GM23338 (cell line): ENCODE data around the gene CACNB3.

Source experiments
- CREB1 ChIP-seq: fragments of 250-450 bp; sonication (Bioruptor Pico); IDR thresholded peaks from 2 replicates; pipeline ENCODE4 v1.5.0; 2020; ENCODE audit warnings: low read depth, mild to moderate bottlenecking, moderate library complexity
- EZH2 ChIP-seq: fragments of 200-600 bp; sonication (generic); IDR thresholded peaks from one replicate; pipeline ENCODE4 v1.8.0; 2017; ENCODE audit warnings: antibody characterized with exemption, mild to moderate bottlenecking, low read depth; ENCODE audit not compliant: unreplicated experiment
- EZH2phosphoT487 ChIP-seq: fragments of 200-600 bp; sonication (generic); IDR thresholded peaks from one replicate; pipeline ENCODE4 v1.8.1; 2018; ENCODE audit warnings: antibody characterized with exemption; ENCODE audit not compliant: unreplicated experiment
- JUNB ChIP-seq: IDR thresholded peaks from one replicate; pipeline ENCODE4 v1.6.1; 2016; ENCODE audit warnings: antibody characterized with exemption; ENCODE audit not compliant: unreplicated experiment
- POLR2AphosphoS5 ChIP-seq: IDR thresholded peaks from 2 replicates; pipeline ENCODE4 v1.6.1; 2016; ENCODE audit warnings: antibody characterized with exemption, low read depth
- ZNF331 ChIP-seq: fragments of 250-450 bp; sonication (Bioruptor Pico); IDR thresholded peaks from 2 replicates; pipeline ENCODE4 v1.5.0; 2020; ENCODE audit warnings: low read depth, mild to moderate bottlenecking, moderate library complexity
- TF ChIP-seq, protein P1 (sequence below), 2 experiments: fragments of 200-600 bp in 1 of 2; sonication (generic) in 1 of 2; conservative IDR thresholded peaks; 2 replicates each; pipeline versions ENCODE4 v1.5.1 to v1.6.1; 2016 to 2017; ENCODE audit warnings: antibody characterized with exemption in 2 of 2, low read depth in 2 of 2, mild to moderate bottlenecking in 2 of 2, moderate library complexity in 1 of 2
- TF ChIP-seq, protein P2 (sequence below): IDR thresholded peaks from one replicate; pipeline ENCODE4 v1.6.1; 2018; ENCODE audit warnings: antibody characterized with exemption; ENCODE audit not compliant: unreplicated experiment
- TF ChIP-seq, protein P3 (sequence below): IDR thresholded peaks from 2 replicates; pipeline ENCODE4 v1.6.1; 2016; ENCODE audit warnings: antibody characterized with exemption

DNA sequence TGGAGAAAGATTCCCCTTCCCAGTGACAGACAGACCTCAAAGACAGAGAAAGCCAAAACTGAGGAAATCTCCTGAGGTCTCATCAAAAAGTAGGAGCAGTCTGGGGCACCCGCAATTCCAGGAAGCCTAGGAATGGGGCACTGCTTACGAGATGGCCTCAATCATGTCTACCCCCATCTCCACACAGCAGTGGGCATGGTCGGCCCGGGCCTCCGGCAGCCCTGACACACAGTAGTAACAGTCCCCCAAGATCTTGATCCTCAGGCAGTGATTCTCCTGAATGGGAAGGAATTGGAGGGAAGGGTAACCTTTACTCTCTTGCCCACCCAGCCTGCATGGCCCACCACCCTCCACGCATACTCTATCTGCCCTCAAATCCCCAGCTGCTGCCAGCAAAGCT is 41.3 kb upstream of the CACNB3 start:
- TF ChIP-seq, protein P1, sequence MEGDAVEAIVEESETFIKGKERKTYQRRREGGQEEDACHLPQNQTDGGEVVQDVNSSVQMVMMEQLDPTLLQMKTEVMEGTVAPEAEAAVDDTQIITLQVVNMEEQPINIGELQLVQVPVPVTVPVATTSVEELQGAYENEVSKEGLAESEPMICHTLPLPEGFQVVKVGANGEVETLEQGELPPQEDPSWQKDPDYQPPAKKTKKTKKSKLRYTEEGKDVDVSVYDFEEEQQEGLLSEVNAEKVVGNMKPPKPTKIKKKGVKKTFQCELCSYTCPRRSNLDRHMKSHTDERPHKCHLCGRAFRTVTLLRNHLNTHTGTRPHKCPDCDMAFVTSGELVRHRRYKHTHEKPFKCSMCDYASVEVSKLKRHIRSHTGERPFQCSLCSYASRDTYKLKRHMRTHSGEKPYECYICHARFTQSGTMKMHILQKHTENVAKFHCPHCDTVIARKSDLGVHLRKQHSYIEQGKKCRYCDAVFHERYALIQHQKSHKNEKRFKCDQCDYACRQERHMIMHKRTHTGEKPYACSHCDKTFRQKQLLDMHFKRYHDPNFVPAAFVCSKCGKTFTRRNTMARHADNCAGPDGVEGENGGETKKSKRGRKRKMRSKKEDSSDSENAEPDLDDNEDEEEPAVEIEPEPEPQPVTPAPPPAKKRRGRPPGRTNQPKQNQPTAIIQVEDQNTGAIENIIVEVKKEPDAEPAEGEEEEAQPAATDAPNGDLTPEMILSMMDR (conservative IDR thresholded peaks at IDR 0.05; ENCODE audit: low read depth in 2 of 2): no peak
- TF ChIP-seq CREB1 (CRISPR knock-in tag) (no peak), EZH2 (no peak), JUNB (no peak), POLR2AphosphoS5 (no peak), EZH2phosphoT487 (no peak), ZNF331 (CRISPR knock-in tag) (no peak)
- TF ChIP-seq, protein P2, sequence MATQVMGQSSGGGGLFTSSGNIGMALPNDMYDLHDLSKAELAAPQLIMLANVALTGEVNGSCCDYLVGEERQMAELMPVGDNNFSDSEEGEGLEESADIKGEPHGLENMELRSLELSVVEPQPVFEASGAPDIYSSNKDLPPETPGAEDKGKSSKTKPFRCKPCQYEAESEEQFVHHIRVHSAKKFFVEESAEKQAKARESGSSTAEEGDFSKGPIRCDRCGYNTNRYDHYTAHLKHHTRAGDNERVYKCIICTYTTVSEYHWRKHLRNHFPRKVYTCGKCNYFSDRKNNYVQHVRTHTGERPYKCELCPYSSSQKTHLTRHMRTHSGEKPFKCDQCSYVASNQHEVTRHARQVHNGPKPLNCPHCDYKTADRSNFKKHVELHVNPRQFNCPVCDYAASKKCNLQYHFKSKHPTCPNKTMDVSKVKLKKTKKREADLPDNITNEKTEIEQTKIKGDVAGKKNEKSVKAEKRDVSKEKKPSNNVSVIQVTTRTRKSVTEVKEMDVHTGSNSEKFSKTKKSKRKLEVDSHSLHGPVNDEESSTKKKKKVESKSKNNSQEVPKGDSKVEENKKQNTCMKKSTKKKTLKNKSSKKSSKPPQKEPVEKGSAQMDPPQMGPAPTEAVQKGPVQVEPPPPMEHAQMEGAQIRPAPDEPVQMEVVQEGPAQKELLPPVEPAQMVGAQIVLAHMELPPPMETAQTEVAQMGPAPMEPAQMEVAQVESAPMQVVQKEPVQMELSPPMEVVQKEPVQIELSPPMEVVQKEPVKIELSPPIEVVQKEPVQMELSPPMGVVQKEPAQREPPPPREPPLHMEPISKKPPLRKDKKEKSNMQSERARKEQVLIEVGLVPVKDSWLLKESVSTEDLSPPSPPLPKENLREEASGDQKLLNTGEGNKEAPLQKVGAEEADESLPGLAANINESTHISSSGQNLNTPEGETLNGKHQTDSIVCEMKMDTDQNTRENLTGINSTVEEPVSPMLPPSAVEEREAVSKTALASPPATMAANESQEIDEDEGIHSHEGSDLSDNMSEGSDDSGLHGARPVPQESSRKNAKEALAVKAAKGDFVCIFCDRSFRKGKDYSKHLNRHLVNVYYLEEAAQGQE: no peak
- TF ChIP-seq, protein P3, sequence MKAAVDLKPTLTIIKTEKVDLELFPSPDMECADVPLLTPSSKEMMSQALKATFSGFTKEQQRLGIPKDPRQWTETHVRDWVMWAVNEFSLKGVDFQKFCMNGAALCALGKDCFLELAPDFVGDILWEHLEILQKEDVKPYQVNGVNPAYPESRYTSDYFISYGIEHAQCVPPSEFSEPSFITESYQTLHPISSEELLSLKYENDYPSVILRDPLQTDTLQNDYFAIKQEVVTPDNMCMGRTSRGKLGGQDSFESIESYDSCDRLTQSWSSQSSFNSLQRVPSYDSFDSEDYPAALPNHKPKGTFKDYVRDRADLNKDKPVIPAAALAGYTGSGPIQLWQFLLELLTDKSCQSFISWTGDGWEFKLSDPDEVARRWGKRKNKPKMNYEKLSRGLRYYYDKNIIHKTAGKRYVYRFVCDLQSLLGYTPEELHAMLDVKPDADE: no peak
